Gastroesophageal sphincter (tissue), 3 donors: ENCODE data around the gene SMIM13.

Source experiments
- CTCF ChIP-seq, 4 experiments: fragments of 200-600 bp in 2 of 4; fragments of 450-650 bp in 2 of 4; sonication (generic) in 1 of 4; IDR thresholded peaks; one replicate each; pipeline ENCODE4 v1.5.1; 2017 to 2019; ENCODE audit warnings: antibody characterized with exemption in 4 of 4, mild to moderate bottlenecking in 2 of 4, moderate library complexity in 2 of 4
- POLR2A ChIP-seq, 2 donors: fragments of 450-650 bp; IDR thresholded peaks; one replicate each; pipeline ENCODE4 v1.6.1; 2017; ENCODE audit warnings: antibody characterized with exemption in 2 of 2, mild to moderate bottlenecking in 2 of 2, moderate library complexity in 1 of 2
- POLR2AphosphoS5 ChIP-seq: sonication (generic); formaldehyde crosslinking; IDR thresholded peaks from one replicate; pipeline ENCODE4 v1.6.1; 2017; ENCODE audit warnings: antibody characterized with exemption

GRCh38 chr6:11161031-11161956, 67.7 kb downstream of the SMIM13 start:
- TF ChIP-seq POLR2A (IDR thresholded peaks at IDR 0.05) (no peak), CTCF (IDR thresholded peaks at IDR 0.05) (no peak), POLR2AphosphoS5 (no peak)
